Measurements from ENCODE around the gene RALB.

DNA sequence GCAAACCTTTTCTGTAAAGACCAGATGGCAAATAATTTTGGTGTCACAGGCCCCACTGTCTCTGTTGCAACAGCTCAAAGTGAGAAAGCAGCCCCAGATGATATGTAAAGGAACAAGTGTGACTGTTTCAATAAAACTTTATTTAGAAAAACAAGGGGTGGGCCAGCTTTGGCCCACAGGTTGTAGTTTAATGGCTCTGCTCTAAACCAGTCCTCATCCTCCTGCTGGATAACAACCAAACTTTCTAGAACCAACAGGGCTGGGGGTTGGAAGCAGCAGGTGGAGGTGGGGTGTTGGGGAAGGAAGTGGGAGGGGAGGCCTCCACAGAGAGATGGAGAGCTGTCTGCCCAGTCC is 64.5 kb downstream of the RALB start:
- TF ChIP-seq, protein P1, sequence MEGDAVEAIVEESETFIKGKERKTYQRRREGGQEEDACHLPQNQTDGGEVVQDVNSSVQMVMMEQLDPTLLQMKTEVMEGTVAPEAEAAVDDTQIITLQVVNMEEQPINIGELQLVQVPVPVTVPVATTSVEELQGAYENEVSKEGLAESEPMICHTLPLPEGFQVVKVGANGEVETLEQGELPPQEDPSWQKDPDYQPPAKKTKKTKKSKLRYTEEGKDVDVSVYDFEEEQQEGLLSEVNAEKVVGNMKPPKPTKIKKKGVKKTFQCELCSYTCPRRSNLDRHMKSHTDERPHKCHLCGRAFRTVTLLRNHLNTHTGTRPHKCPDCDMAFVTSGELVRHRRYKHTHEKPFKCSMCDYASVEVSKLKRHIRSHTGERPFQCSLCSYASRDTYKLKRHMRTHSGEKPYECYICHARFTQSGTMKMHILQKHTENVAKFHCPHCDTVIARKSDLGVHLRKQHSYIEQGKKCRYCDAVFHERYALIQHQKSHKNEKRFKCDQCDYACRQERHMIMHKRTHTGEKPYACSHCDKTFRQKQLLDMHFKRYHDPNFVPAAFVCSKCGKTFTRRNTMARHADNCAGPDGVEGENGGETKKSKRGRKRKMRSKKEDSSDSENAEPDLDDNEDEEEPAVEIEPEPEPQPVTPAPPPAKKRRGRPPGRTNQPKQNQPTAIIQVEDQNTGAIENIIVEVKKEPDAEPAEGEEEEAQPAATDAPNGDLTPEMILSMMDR (IDR thresholded peaks at IDR 0.05; ENCODE audit: borderline replicate concordance, extremely low read depth, low read length, poor library complexity, severe bottlenecking): no peak
- no peak for TF ChIP-seq EZH2 (IDR thresholded peaks at IDR 0.05; ENCODE audit: borderline replicate concordance, low read depth, low read length, severe bottlenecking)
